Anterior cingulate cortex (tissue), 58 donors: Measurements from ENCODE around the gene ARL4A.
"Not testable (repeated sequence)": the region's sequence is repeated elsewhere in the genome, so short reads cannot be mapped to it uniquely, and the experiment has no call there.

Experiments used
- DNase-seq, 58 donors: peaks; one replicate each; lab custom pipeline; 2025; lab: John Stamatoyannopoulos, UW

Gene ARL4A, protein sequence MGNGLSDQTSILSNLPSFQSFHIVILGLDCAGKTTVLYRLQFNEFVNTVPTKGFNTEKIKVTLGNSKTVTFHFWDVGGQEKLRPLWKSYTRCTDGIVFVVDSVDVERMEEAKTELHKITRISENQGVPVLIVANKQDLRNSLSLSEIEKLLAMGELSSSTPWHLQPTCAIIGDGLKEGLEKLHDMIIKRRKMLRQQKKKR

DNA sequence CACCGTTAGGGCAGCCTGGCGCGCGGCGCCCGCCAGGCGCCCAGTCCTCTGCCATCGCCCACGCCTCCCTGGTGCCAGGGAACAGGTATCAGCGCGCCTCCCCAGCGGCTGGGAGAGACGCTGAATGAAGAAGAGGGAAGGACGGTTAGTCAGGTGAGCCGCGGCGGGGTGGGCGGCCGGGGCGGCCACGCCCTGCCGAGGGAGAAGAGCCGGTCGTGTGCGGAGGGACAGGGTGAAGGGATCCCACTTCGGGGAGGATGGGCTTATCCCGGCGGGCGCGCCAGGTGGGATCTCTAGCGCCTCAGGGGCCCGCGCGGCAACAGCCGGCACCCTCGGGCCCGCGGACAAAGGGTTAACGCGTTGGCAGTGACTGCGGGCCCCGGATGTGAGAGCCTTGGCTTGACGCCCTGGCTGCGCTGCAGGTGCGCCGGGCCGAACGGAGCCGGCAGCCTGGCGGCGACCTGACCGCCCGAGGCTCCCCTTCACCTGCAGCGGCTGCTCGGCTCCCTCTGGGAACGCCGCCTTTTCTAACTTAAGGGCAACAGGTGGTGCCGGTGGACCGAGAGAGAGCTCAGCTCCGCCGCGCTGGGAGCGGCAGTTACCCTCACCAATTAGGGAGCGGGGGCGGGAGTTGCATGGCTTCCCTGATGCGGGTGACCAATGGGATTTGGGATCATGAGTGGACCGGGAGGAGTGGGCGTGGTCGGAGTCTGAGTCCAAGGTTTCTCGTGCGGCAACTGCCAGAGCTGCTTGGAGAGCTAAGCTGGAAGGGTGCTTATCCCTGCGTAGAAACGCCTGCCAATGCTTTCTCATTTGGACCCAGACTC, at the start of gene ARL4A:
Gene ARL4A (plus strand): TSS at position 743 of the 827 bp plus-strand sequence. CDS start 622 bp downstream, outside the sequence.
- DNase-seq = peak; percentile 75 to 99 (median 96)

DNA sequence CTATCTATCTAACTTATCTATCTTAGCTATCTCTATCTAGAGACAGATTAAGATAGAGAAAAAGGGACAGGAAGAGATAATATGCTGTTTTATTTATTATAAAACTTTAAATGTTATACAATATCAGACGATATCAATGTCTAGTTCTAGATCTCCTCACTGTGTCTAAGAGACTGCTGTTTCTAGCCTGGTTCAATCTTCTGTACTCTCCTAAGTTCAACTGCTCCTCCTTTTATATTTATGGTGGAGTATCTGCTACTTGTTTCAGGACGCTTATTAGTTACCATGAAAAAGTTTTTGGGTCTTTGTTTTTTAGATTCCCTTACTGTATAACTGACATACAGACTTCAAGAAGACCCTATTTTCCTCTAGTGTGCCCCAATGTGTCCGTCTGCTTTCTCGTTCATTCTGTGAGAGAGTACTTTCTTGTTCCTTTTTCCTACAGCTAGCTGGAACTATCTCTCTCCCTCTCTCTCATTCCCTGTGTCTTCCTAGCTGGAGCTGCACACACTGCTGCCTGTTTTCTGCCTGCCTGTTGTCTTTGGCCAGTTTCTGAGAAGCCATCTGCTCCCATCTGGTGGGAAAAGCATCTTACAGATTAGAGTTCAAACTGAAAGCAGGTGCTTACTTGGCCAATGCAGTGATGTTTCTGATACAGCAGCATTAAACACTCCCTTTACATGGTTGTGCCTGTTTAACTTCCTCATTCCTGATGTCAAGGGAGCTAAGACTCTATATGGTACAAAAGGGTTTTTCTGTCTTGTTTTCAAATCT, 49.4 kb upstream of the ARL4A start:
- peak in 8 of 58 donors; percentile 1 to 8 (median 3) for DNase-seq

DNA sequence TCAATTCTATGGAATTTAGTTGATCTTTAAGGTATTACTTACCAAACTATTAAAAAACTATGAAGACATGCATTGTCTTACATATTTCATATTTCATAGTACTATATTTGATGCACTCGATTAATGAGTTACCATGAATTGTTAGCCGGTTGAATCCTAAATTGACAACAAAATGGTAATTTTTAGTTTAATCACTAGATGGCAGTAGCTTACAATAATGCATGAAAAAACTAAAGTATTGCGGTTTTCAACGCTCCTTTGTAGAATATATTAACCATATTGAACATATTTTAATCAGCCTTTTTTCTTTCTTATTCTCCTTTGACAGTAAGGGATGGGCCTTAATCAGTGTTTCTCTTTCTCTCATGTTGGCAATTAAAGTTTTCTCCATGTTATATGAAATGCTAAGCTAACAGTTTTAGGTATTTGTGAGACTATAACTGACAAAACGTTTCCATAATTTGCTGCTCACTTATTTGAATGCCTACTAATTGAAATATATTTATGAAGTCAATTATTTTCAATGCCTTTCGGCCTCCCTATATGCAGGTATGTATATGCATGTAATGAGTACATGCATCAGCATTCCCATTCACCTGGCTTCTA, 48.5 kb upstream of the ARL4A start:
- no peak for DNase-seq

DNA sequence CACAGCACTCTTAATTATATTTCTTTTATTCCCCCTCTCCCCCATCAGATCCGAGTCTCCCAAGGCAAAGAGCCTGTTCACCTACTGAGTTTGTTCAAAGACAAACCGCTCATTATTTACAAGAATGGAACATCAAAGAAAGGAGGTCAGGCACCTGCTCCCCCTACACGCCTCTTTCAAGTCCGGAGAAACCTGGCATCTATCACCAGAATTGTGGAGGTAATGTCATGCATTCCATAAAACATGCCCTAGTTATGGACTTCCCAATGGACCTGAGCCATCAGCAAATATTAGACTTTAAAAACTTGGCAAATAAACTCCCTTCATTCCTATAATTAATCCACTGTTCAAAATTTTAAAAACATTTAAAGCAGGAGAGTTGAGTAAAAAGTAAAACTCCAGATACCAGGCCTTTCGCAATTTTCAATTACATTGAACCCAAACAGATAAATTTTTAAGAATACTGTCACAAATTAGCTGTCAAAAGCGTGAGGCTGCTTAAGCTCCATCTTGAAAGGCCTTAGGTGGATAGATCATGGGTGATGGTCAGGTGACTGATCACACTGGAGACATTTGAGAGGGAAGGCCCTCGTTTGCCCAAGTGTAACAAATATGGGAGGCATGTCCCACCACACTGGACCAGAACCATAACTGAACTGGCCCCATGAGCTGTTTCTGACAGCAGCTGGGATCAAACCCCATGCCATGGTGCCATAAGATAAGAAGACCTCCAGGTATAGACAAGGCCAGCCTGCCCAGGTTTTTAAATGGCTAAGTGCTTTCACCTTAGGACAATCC, 46.9 kb upstream of the ARL4A start:
- no peak for DNase-seq

DNA sequence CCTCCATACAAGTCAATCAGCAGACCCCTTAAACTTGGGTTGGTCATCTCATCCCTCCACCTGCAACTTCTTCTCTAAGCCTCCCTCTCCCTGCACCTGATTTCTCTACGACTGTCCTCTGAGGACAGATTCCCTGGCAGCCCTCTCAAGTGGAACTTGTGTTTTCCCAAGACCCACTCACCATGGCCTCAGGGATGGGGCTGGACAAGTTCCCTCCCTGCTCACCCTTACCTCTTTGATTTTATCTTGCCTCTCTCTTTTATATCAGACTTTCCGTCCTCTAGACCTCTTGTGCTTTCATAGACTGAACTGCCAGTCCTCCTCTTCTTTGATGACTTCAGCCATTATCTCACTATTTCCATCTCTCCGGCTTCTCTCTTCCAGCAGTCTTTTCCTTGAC, 46.2 kb upstream of the ARL4A start:
- DNase-seq = no peak

DNA sequence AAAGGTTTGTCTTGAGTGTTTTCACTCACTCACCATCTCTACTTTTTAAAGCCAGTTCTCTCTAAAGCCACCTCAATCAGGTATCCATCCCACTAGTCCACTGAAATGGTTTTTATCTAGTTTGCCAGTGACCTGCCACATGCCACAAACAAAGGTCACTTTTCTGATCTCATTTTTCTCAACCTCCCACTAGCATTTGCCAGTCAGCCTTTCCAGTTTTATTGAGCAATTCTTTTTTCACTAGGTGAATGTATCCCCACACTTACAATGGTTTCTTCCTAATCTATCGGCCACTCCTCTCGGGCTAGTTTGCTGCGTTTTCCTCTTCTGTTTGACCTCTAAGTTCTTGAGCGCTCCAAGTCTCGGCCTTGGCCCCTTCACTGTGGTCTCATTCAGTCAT, 44.9 kb upstream of the ARL4A start:
- no peak for DNase-seq

DNA sequence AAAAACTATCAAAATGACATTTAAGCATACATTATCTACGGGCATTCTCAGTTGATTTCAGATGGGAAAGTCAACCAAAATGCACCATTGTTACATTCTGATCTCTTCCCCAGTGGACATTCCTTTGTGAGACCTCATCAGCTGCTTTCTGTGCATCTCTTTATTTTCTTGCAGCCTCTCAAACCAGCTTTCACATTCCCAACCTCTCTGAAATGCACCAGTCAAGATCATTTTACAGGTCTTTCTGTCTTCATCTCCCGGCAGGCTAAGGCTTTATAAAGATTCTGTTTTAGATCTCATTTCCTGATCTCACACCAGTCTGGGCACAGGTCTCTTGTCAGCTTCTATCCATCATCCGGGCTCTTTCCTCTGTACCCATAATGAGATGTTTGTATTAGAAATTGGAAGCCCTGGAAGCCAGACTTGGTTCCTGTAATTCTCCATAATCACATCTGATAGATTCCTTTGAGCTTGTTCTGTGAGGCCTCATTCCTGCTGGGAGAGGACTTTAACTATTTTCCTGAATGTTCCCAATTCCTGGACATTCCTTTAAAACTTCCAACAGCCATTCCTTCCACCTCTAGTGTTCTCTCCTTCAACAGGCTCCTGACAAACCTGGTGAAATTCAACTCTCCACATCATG, 44.3 kb upstream of the ARL4A start:
- DNase-seq = no peak

DNA sequence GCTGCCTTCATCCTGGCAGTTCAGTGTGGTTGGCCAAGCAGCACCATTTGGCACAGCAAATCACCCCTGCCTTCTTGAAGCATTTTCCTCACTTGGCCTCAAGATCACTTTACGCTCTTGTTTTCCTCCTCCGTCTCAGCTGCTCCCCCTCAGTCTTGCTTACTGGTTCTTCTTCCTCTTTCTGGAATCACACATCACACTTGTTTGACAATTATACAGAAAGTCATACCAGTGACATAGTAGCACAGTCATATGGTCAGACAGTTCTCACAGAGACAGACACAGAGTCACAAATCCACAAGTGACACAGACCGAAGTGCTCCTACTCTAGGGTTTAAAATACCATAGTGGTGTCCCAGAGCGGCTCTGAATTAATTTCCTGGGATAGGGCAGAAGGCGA, 43.8 kb upstream of the ARL4A start:
- no peak for DNase-seq

DNA sequence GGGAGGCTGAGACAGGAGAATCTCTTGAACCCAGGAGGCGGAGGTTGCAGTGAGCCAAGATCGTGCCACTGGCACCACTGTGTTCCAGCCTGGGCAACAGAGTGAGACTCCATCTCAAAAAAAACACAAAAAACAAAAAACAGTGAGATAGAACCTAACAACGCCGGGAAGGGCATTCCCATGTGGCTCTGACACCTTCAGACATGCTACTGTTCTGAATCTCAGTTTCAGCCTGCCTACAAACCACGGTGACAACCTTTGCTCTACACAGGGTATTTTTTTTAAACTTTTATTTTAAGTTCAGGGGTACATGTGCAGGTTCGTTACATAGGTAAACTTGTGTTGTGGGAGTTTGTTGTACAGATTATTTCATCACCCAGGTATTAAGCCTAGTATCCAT, 42.2 kb upstream of the ARL4A start:
- not testable (repeated sequence) for DNase-seq

DNA sequence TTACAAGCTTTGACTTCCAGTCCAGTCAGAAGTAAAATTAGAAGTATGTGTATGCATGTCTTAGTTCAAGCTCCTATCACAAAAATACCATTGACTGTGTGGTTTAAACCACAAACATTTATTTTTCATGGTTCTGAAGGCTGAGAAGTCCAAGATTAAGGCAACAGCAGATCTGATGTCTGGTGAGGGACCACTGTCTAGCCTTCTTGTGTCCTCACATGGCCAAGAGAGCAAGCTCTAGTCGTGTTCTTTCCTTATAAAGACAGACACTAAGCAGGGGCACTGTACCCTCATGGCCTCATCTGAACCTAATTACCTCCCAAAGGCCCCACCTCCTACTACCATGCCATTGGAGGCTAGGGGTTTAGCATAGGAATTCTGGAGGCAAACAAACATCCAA, 41.3 kb upstream of the ARL4A start:
- no peak for DNase-seq

DNA sequence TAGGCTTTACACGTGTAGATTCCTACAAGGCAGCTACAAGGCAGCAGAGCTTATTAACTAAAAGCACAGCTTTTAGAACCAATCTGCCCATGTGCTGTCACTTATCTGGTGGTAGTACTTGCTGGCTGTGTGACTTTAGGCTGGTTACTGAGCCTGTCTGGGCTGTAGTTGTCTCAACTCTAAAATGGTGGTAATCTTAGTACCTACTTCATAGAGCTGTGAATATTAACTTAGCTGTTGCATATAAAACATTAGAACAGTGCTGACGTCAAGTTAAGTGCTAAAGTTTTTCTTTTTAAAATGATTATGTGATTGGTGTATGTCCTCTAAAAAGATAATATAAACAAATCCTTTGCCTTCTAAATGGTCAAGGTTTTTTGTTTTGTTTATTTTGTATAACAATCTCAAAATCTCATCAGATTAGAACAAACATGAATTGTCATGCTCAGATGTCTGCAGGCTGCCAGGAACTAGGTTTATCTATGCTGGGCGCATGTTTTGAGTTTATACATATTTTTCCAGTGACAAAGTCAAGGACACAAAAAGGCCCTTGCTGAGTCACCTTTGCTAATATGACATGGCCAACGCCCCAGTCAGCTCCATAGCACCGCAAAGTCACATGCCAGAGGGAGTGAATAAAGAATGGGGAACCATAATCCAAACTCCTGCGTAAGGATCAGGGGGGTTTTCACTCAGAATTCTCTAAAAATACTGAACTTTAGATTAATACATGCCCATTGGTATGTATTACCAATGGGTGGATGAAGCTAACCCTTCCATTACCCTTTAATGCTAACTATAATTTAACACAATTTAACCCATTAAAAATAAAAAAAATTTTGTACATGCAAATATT, 39.8 kb upstream of the ARL4A start:
- DNase-seq = no peak

DNA sequence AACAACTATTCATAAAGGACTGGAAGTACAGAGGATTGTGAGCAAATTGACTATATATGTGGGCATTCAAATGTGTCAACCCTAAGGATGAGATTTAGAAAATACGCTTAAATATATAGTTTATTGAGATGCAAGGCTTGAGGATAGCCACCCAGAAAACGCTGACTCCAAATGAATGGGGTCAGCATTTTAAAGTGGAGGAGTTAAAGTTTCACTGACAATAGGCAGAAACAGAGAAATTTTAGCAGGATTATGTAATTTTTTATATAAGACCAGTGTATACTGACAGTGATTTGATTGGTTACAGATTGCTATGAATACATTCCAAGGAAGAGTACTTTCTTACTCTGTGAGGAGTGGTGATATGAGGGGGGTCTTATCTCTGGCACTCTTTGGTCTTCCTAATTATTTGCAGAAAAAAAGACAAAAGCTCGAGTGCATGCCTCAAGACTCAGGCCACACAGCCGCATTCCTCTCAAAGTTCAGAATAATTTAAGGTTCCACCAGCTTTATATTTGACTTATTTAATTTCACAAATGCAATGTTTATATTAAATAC, 38.6 kb upstream of the ARL4A start:
- no peak for DNase-seq

DNA sequence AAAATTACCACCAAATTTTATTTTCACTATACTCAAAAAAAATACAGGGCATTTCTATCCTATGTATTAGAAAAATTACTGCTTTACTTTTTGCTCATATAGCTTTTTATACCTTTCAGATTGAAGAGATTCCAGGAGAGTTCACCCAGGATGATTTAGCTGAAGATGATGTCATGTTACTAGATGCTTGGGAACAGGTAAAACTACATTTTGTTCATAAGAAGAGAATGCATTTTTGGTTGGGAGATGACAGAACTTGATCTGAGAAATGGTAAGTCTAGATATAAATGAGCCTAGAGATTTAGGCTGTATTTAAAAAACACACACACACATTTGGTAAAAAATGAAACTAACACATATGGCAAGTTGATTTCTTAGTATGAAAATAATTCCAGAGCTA, 38.1 kb upstream of the ARL4A start:
- no peak for DNase-seq

DNA sequence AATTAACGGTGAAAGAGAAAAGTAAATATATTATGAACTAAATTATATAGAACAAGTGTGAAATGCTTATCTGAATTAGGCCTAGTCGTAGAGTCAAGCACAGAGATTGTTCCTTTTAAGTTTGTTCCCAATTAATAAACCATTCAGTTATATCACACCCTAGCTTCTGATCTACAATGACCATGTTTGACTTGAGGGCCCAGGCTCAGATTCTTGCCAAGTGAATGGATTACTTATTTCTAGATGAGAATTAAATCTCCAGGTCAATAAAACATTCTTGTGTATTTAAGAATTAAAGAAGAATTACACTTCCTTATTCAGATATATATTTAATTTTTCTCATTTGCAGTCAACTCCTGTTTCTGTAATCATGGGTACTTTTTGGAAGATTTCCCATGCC, 37.4 kb upstream of the ARL4A start:
- DNase-seq = no peak

DNA sequence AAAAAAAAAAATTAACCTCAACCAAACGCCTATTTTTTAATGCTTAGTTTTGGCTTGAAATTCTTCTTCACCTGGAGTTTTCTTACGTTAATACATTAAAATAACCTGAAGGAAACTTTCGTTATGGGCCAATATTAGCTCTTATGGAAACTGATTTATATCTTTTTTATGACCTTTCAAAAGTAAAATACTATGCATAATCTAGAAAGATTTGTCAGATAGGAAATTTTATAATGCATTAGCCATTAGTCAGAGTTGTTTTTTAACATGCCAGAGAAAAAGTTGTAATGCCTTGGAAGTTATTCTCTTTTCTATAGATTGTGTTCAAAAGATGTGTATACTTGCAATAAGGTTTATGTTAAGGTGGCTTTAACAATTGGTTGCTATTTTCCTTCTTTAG, 34.3 kb upstream of the ARL4A start:
- no peak for DNase-seq

DNA sequence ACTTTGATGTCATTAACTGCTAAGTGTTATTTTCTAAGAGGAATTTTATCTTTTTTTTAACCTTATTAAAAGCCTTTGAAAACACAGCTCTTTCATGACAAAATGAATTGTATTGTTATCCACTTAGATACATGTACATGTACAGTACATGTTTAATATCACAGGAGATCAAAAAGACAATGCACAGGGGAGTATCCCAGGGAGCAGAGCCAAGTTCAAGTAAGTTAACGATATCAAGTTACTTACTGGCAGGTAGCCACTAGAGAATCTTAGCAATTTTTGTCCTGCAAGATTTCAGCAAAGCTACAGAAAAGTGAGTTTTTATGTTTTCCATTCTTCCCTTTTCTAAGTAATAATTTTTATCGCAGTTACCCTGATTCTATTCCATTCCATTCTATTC, 33.9 kb upstream of the ARL4A start:
- no peak for DNase-seq

DNA sequence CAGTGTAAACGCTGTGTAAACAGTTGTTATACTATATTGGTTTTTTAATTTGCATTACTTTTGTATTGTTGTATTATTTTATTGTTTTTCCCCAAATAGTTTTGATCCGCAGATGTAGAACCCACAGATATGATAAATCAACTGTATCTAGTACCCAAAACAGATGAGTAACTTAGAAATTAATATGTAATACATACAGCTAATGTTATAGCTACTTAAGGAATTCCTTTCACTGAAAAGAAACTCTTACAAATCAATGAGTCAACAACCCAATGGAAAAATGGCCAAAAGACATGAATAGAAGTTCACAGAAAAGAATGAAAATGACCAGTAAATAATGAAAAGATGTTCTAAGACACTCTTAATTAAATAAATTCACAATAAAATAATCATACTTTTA, 32.3 kb upstream of the ARL4A start:
- no peak for DNase-seq

DNA sequence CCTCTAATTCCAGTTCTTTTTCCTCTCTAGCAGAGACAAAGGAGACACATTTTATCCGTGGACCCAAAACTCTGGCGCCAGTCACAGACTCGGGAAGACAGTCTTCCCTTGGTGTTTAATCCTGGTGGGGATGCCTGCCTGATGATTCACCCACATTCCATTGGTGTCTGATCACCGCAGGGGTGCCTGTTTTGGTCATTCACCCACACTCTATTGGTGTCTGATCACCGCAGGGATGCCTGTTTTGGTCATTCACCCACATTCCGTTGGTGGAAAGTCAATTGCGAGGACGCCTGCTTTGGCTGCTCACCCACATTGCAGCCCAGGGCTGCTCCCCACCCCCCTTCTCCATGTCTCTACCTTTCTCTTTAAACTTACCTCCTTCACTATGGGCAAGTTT, 27.0 kb upstream of the ARL4A start:
- DNase-seq = not testable (repeated sequence)
